WTC11 (cell line): ENCODE results near the gene IGF2BP3. TPM values are rescaled to one million over a fixed set of nuclear protein-coding genes. Genes with fewer than 3 reads are reported as not detected.

ENCODE experiments used
- ATAC-seq: fragments of 200-7000 bp; cut with Tn5 transposase; 2 replicates; pipeline ENCODE4 v1.10.0; 2021; ENCODE audit warnings: mild to moderate bottlenecking, moderate library complexity
- Bru-seq: library from RNA; stranded (reverse); fragments of 400-500 nt; gene quantifications from one replicate; lab custom pipeline; 2021; lab: Mats Ljungman, UMichigan
- CTCF ChIA-PET: fragments of 300-600 bp; sonication (Branson Sonifier 250); formaldehyde crosslinking; loops from one replicate; lab custom pipeline; 2021; ENCODE audit warnings: antibody characterized with exemption; lab: Charles Lee
- POLR2A ChIA-PET: fragments of 350-600 bp; sonication (Branson Sonifier 250); formaldehyde crosslinking; loops from one replicate; lab custom pipeline; 2021; ENCODE audit warnings: antibody characterized with exemption; lab: Charles Lee
- DNase-seq: peaks from one replicate; pipeline ENCODE4 v3.0.0; 2021; ENCODE audit warnings: low spot score
- H3K27ac Mint-ChIP-seq: 2 replicates; pipeline ENCODE4 v1.8.0; 2021; ENCODE audit warnings: mixed read lengths
- H3K27me3 Mint-ChIP-seq: 2 replicates; pipeline ENCODE4 v1.8.0; 2021; ENCODE audit warnings: low read depth, mild to moderate bottlenecking, moderate library complexity, mixed read lengths
- H3K36me3 Mint-ChIP-seq: 2 replicates; pipeline ENCODE4 v1.8.0; 2021; ENCODE audit warnings: mixed read lengths
- H3K4me1 Mint-ChIP-seq: 2 replicates; pipeline ENCODE4 v1.8.0; 2022; ENCODE audit warnings: mixed read lengths
- H3K4me3 Mint-ChIP-seq: 2 replicates; pipeline ENCODE4 v1.8.0; 2021; ENCODE audit warnings: mild to moderate bottlenecking, moderate library complexity, mixed read lengths
- H3K9me3 Mint-ChIP-seq: 2 replicates; pipeline ENCODE4 v1.8.0; 2021; ENCODE audit warnings: mixed read lengths
- ARID4B ChIP-seq: sonication (generic); formaldehyde crosslinking; IDR thresholded peaks from 2 replicates; pipeline ENCODE4 v1.8.0; 2023; ENCODE audit warnings: missing genetic modification reagents, mild to moderate bottlenecking, borderline replicate concordance
- CREM ChIP-seq: sonication (generic); formaldehyde crosslinking; IDR thresholded peaks from 2 replicates; pipeline ENCODE4 v1.8.1; 2022; ENCODE audit warnings: mild to moderate bottlenecking, missing genetic modification reagents, moderate library complexity
- E2F4 ChIP-seq: sonication (generic); formaldehyde crosslinking; IDR thresholded peaks from 2 replicates; pipeline ENCODE4 v1.8.1; 2022; ENCODE audit warnings: low read depth, mild to moderate bottlenecking, moderate library complexity, missing genetic modification reagents, borderline replicate concordance
- EMX1 ChIP-seq: fragments of 250-450 bp; sonication (Bioruptor Pico); IDR thresholded peaks from 2 replicates; pipeline ENCODE4 v1.8.0; 2021; ENCODE audit warnings: mild to moderate bottlenecking
- ETV6 ChIP-seq: sonication (generic); formaldehyde crosslinking; IDR thresholded peaks from 2 replicates; pipeline ENCODE4 v1.8.1; 2022; ENCODE audit warnings: mild to moderate bottlenecking, missing genetic modification reagents
- GTF2I ChIP-seq: fragments of 250-450 bp; sonication (Bioruptor Pico); conservative IDR thresholded peaks from 2 replicates; pipeline ENCODE4 v1.4.0; 2021; ENCODE audit warnings: mild to moderate bottlenecking
- IRF2 ChIP-seq: sonication (generic); formaldehyde crosslinking; IDR thresholded peaks from 2 replicates; pipeline ENCODE4 v1.8.0; 2022; ENCODE audit warnings: low read depth, missing genetic modification reagents, borderline replicate concordance
- JAZF1 ChIP-seq: fragments of 250-450 bp; sonication (Bioruptor Pico); IDR thresholded peaks from 2 replicates; pipeline ENCODE4 v1.9.0; 2021; ENCODE audit warnings: moderate library complexity, mild to moderate bottlenecking, inconsistent platforms
- JUN ChIP-seq: sonication (generic); formaldehyde crosslinking; IDR thresholded peaks from 2 replicates; pipeline ENCODE4 v1.8.0; 2023; ENCODE audit warnings: mild to moderate bottlenecking, missing genetic modification reagents
- MAX ChIP-seq: sonication (generic); formaldehyde crosslinking; IDR thresholded peaks from 2 replicates; pipeline ENCODE4 v1.8.0; 2022; ENCODE audit warnings: mild to moderate bottlenecking, missing genetic modification reagents
- MXD4 ChIP-seq: fragments of 250-450 bp; sonication (Bioruptor Pico); IDR thresholded peaks from 2 replicates; pipeline ENCODE4 v1.8.0; 2021; ENCODE audit warnings: mild to moderate bottlenecking, moderate library complexity, borderline replicate concordance
- MYBL2 ChIP-seq: sonication (generic); formaldehyde crosslinking; IDR thresholded peaks from 2 replicates; pipeline ENCODE4 v1.8.1; 2023; ENCODE audit warnings: mild to moderate bottlenecking, moderate library complexity, missing genetic modification reagents
- NFATC4 ChIP-seq: fragments of 250-450 bp; sonication (Bioruptor Pico); IDR thresholded peaks from 2 replicates; pipeline ENCODE4 v1.9.0; 2021; ENCODE audit warnings: mild to moderate bottlenecking
- PRDM15 ChIP-seq: sonication (generic); formaldehyde crosslinking; IDR thresholded peaks from 2 replicates; pipeline ENCODE4 v1.8.0; 2022; ENCODE audit warnings: missing genetic modification reagents
- PREB ChIP-seq: sonication (generic); formaldehyde crosslinking; IDR thresholded peaks from 2 replicates; pipeline ENCODE4 v1.8.1; 2022; ENCODE audit warnings: mild to moderate bottlenecking, missing genetic modification reagents, moderate library complexity, borderline replicate concordance
- TEAD1 ChIP-seq: sonication (generic); formaldehyde crosslinking; IDR thresholded peaks from 2 replicates; pipeline ENCODE4 v1.8.0; 2022; ENCODE audit warnings: mild to moderate bottlenecking, missing genetic modification reagents
- USF1 ChIP-seq: sonication (generic); formaldehyde crosslinking; IDR thresholded peaks from 2 replicates; pipeline ENCODE4 v1.8.0; 2022; ENCODE audit warnings: mild to moderate bottlenecking, missing genetic modification reagents
- ZNF121 ChIP-seq: sonication (generic); formaldehyde crosslinking; IDR thresholded peaks from 2 replicates; pipeline ENCODE4 v1.8.0; 2023; ENCODE audit warnings: missing genetic modification reagents
- ZNF263 ChIP-seq: sonication (generic); formaldehyde crosslinking; IDR thresholded peaks from 2 replicates; pipeline ENCODE4 v1.8.1; 2022; ENCODE audit warnings: low read depth, mild to moderate bottlenecking, moderate library complexity, missing genetic modification reagents
- ZNF423 ChIP-seq: fragments of 250-450 bp; sonication (Bioruptor Pico); IDR thresholded peaks from 2 replicates; pipeline ENCODE4 v2.1.2; 2022; ENCODE audit warnings: mild to moderate bottlenecking, moderate library complexity
- ZNF425 ChIP-seq: fragments of 250-450 bp; sonication (Bioruptor Pico); conservative IDR thresholded peaks from 2 replicates; pipeline ENCODE4 v1.9.0; 2021; ENCODE audit warnings: mild to moderate bottlenecking
- long read RNA-seq, 3 experiments: library from RNA in 1 of 3; library from capped mRNA in 1 of 3; library from polyadenylated mRNA in 1 of 3; unstranded in 2 of 3; stranded (forward) in 1 of 3; transcript quantifications; one replicate each; pipeline ENCODE4 v2.0.0, GENCODE V29; 2021
- total RNA-seq: library from RNA; stranded (reverse); gene quantifications from 3 replicates; pipeline ENCODE4 v1.2.3, GENCODE V29; 2021

The IGF2BP3 gene
- 129 to 165 TPM (median 164 TPM) in 3 replicates for total RNA-seq
- percentile 94 among the genes with signal in this experiment for Bru-seq, nascent RNA
- long read RNA-seq, experiment 1, full-length matches to known transcripts = 72 of 172 reads
- long read RNA-seq, experiment 1, partial matches to known transcripts = 22 of 172 reads
- long read RNA-seq, experiment 1, other reads (novel, unspliced or antisense) = 78 of 172 reads
- long read RNA-seq, experiment 2, partial matches to known transcripts = 25 of 207 reads
- long read RNA-seq, experiment 2, other reads (novel, unspliced or antisense) = 182 of 207 reads
- long read RNA-seq, experiment 3, full-length matches to known transcripts = 3 of 17 reads
- long read RNA-seq, experiment 3, partial matches to known transcripts = 3 of 17 reads
- long read RNA-seq, experiment 3, other reads (novel, unspliced or antisense) = 11 of 17 reads

- peaks cover 11% of the 10 kb centered on the region for H3K36me3 Mint-ChIP-seq
- ChIA-PET POLR2A (interaction anchor here (0.9 to 1.3 kb wide), 6 partner anchors 14 to 112 kb away, joined by 3 to 4 read pairs (median 3); no protein-coding TSS in a partner anchor), CTCF (no interaction called here)
- peak; percentile 12 for ATAC-seq
- no peaks in the 10 kb centered on the region for H3K9me3 Mint-ChIP-seq
- H3K27ac Mint-ChIP-seq = peak within 1 kb of the TSS; percentile 100
- DNase-seq = peak; percentile 86
- peaks cover 23% of the 10 kb centered on the region for H3K4me1 Mint-ChIP-seq
- peak within 1 kb of the TSS; percentile 98 for H3K4me3 Mint-ChIP-seq
- no peaks in the 10 kb centered on the region for H3K27me3 Mint-ChIP-seq
- TF ChIP-seq EMX1 (CRISPR knock-in tag) (no peak), ZNF121 (CRISPR knock-in tag) (no peak), ETV6 (peak; percentile 55; the same call in 1 of the 2 replicates), USF1 (CRISPR knock-in tag) (peak; percentile 88), GTF2I (CRISPR knock-in tag) (no peak), JAZF1 (CRISPR knock-in tag) (no peak), IRF2 (no peak), CREM (CRISPR knock-in tag) (peak; percentile 66; the same call in 1 of the 2 replicates), ZNF425 (no peak), E2F4 (CRISPR knock-in tag) (no peak), ZNF423 (CRISPR knock-in tag) (0 out of 2 replicates have a peak, but pooled peaks have one; percentile 2), MAX (CRISPR knock-in tag) (peak; percentile 56; the same call in 1 of the 2 replicates), PRDM15 (CRISPR knock-in tag) (peak; percentile 83), ZNF263 (CRISPR knock-in tag) (peak; percentile 82), PREB (no peak), JUN (CRISPR knock-in tag) (no peak), MYBL2 (CRISPR knock-in tag) (peak; percentile 76; the same call in 1 of the 2 replicates), NFATC4 (CRISPR knock-in tag) (no peak), ARID4B (peak; percentile 25; the same call in 1 of the 2 replicates), TEAD1 (CRISPR knock-in tag) (no peak), MXD4 (CRISPR knock-in tag) (no peak)
These were observed at the start of gene IGF2BP3 for GRCh38 chr7:23470330-23471105. IGF2BP3 (minus strand) TSS chr7:23470491; CDS start chr7:23470110, 381 bp downstream.
